HG03457 (cell line): ENCODE data around the gene NPSR1.
"Not testable (repeated sequence)": the region's sequence is repeated elsewhere in the genome, so short reads cannot be mapped to it uniquely, and the experiment has no call there.

Experiments
- ATAC-seq: cut with Tn5 transposase; IDR thresholded peaks from one replicate; pipeline ENCODE4 v1.9.1; 2021; ENCODE audit warnings: moderate number of reproducible peaks; ENCODE audit not compliant: unreplicated experiment

NPSR1 gene

DNA sequence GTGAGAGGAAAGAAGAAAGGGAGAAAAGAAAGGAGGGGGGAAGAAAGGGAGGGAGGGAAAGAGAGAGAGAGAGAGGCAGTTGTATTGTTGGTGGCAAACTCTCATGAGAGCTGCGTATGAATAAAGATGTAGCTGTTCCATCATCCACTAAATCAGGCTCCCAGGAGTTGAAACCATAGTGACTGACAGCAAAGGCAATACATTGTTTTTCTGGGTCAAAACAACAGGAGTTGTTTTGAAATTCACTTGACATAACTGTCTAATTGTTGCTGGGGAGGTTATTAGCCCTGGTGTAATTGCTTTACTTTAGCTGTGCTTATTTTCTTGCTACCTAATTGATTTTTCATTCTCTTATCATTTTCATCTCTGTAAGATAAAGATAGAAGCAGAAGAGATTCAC is 173.4 kb downstream of the NPSR1 start:
- no peak for ATAC-seq

DNA sequence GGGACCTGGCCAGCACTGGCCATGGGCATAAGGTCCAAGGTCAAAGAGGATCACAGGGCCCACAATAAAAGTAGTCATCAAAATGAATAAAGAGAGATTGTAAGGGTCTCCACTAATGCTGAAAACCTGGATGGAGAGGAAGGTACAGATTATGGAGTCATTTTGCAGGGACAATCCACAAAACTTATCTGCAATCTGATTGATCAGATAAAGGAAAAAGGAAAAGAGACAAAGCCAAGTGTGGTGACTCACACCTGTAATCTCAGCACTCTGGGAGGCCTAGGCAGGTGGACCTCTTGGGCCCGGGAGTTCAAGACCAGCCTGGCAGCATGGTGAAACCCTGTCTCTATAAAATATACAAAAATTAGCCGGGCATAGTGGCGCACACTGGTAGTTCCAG is 174.0 kb downstream of the NPSR1 start:
- ATAC-seq: no peak

DNA sequence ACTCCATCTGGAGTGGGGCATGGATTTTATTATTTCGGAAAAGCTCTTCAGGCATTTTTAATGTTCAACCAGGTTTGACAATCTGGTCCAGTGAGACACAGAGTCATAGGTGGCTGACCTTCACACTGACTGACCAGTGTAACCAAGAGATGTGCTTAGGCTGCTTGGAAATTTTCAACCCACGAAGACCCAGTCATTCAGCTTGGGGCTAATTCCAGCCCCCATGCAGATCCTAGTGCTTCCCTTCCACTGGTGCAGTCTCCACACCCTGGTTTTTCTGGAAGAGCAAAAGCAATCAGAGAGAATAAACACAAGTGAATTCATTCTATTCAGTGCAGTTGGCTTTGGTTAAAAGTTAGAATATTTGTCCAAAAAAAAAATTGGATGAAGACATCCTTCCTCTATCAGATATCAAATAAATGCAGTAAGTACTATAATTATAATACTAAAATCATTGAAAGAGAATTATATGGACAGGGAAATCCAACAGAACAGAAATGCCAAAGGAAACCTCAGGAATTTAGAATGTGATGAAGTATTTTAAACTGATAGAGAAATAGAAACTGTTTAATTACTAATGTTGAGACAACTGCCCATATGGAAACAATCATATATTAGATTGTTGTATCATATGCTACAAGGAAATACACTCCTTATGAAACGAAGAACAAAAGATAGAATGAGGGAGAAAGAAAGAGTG is 178.0 kb downstream of the NPSR1 start:
- no peak for ATAC-seq

DNA sequence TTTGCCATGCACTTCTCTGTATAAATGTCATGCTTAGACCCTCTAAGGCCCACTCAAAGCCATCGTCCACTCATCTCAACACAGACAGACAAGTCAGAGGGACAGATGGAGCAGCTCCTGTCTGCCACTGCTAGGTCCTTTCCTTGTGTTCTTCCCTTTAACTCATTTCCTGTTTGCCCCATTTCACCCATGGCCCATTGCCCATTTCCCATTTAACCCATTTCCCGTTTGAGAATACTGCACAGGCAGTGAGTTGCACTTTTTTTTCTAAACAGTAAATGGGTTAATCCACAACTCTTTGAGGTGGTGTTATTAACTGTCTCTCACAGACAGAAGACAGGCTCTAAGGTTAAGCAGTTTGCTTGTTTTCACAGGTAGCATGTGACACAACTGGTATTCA is 179.3 kb downstream of the NPSR1 start:
- ATAC-seq: no peak

- no peak for ATAC-seq
Observed at GRCh38 chr7:34837801-34838201, 179.8 kb downstream of the NPSR1 start.

DNA sequence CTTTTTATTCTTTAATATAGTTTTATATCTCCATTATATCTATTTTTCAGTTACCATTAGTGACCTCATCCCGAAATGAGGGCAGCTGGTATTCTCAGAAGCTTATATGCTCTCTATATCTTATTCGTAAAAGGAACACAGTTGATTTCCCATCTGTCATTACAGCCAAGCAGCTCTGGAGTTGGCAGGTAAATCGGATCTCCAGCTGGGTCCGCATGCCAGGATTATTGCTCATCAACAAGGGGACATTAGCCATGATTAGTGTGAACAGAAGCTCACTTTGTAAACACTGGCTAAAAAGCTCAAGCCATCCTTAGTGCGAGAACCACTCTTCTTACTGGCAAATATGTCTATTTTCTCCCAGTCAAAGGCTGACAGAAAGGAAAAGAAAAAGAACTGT is 180.3 kb downstream of the NPSR1 start:
- ATAC-seq: no peak

DNA sequence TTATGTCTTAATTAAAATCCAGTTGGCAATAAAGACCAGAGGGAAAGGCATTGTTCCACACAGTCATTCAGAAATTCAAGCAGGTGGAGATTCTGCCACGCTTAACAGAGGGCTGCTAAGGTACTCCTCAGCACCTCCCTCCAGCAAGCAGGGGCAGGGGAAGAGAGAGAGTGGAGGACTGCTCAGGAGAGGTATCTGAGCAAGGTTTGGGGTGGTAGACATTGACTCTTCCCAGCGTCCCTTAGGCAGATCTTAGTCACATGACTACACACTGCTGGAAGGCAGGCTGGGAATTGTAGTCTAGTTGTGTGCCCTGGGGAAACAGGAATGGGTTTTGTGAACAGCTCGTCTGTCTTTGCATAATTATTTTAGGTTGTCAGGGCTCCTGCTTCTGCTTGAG is 181.6 kb downstream of the NPSR1 start:
- ATAC-seq: no peak

DNA sequence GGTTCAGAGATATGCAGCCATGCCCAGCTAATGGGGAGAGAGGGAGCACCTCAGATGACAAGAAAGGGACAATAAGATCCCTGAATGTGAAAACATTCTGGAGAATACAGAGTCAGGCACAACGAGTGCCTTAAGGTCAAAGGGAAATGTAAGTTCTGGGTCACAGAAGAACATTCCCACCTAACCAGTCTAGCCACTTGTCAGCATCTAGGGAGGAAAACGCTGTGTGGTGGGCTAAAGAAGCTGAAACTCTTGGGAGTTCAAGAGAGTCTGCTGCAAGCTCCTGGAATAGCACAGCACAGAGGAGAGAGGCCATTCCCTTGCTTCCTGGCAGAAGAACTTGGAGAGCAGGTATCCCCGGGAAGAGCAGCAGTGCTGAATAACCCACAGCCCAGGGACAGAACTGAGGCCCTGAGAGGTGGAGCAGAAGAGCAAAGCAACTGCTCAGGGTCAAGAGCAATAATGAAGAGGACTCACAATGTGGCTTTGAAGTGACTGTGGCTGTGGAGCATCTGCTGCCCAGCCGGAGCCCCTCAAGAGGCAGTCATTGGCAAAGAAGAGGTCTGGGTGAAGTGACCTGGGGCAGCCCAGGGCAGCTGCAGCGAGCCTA is 182.3 kb downstream of the NPSR1 start:
- ATAC-seq: no peak

- ATAC-seq: no peak
Observed at GRCh38 chr7:34841326-34841725, 183.3 kb downstream of the NPSR1 start.

- ATAC-seq: no peak
Observed at GRCh38 chr7:34842782-34843181, 184.8 kb downstream of the NPSR1 start.

DNA sequence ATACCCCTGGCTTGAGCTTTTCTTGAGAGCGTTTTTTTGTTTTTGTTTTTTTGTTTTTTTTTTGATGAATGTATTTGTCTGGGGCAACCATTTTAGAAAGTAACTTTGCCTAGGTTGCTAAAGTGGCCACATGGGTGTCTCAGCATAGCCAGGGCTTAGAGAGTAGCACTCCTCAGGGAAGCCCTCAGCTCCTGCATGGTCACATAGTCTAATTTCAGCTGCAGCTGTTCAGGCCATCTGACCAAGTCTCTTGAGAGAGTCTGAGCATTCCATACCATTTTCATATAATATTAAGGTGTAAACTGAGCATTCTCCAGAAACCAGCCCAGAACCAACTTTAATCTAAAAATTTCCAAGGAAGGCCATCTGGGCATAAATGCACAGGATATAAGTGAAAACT is 186.4 kb downstream of the NPSR1 start:
- no peak for ATAC-seq

GRCh38 chr7:34844936-34845665 is 187.1 kb downstream of the NPSR1 start:
- no peak for ATAC-seq

DNA sequence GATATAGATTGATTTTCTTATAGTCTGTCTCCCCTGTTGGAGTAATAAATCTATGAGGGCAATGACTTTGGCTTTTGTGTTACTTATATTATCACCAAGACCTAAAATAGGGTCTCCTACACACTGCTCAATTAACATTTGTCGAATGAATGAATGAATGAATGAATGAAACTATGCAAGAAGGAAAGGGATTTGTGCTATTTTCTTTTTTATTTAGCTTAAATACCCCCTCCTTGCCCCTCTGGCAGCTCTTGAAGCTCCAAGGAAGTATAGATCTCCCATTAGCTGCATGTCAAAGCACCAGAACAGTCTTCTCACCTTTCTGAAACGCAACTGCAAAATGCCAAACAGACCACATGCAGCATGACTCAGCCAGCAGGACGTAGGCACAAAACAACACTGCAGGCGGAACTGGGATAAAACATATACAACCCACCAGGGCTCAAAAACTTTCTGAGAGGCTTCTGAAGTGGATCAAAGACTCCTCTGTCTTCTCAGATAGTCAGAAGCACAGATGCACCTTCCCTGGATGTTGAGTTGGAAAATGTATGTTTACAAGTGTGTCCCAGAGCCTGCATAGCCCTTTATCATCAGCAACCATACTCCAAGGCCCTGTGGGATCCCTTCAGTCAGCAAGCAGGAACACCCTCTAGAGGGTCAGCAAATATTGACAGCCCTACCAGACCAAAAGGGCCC is 187.8 kb downstream of the NPSR1 start:
- ATAC-seq: no peak

- ATAC-seq: no peak
Observed at GRCh38 chr7:34846976-34847375, 189.0 kb downstream of the NPSR1 start.

DNA sequence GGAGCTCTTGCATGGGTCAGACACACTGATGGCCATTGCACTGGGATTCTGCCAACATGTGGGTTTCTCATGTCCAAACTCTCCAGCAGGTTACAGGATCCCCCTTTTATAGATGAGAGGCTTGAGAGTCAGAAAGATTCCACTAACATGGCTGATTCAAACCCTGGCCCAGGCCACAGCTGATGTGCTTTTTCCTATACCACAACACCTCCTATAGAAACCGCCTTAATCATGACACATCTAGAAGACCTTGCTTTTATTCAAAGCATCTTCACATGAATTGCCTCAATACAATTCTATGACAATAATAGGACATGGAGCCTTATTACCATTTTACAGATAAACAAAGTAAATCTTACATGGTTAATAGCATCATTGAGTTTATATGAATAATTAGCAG is 190.7 kb downstream of the NPSR1 start:
- no peak for ATAC-seq

GRCh38 chr7:34849163-34849960 is 191.3 kb downstream of the NPSR1 start:
- no peak for ATAC-seq

GRCh38 chr7:34849986-34850385 is 192.0 kb downstream of the NPSR1 start:
- ATAC-seq: no peak

GRCh38 chr7:34850681-34851080 is 192.7 kb downstream of the NPSR1 start:
- no peak for ATAC-seq

- no peak for ATAC-seq
Observed at GRCh38 chr7:34851431-34851830, 193.4 kb downstream of the NPSR1 start.

DNA sequence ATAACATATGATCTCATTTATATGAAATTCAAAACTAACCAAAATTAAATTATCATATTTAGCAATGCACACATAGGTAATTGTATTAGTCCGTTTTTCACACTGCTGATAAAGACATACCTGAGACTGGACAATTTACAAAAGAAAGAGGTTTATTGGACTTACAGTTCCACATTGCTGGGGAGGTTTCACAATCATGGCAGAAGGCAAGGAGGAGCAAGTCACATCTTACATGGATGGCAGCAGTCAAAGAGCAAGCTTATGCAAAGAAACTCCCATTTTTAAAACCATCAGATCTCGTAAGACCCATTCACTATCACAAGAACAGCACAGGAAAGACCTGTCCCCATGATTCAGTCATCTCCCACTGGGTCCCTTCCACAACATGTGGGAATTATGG is 200.4 kb downstream of the NPSR1 start:
- not testable (repeated sequence) for ATAC-seq

- ATAC-seq: not testable (repeated sequence)
Observed at GRCh38 chr7:34859281-34859680, 201.3 kb downstream of the NPSR1 start.
